Panc1 (cell line): ENCODE results near the gene FN3KRP. TPM values are rescaled to one million over a fixed set of nuclear protein-coding genes. Genes with fewer than 3 reads are reported as not detected.

Source experiments
- ATAC-seq: fragments of 200-7000 bp; cut with Tn5 transposase; 2 replicates; pipeline ENCODE4 v1.9.1; 2020; ENCODE audit warnings: mild to moderate bottlenecking, moderate library complexity
- BruUV-seq: library from RNA; stranded (reverse); fragments of 400-500 nt; replicated peaks from 2 replicates; lab custom pipeline; 2021; lab: Mats Ljungman, UMichigan
- CTCF ChIA-PET: fragments of 300-600 bp; sonication (Branson Sonifier 250); formaldehyde crosslinking; loops from one replicate; lab custom pipeline; 2022; ENCODE audit warnings: antibody characterized with exemption; lab: Charles Lee
- POLR2A ChIA-PET: fragments of 300-600 bp; sonication (Branson Sonifier 250); formaldehyde crosslinking; loops from one replicate; lab custom pipeline; 2022; ENCODE audit warnings: antibody characterized with exemption; lab: Charles Lee
- DNase-seq: peaks from one replicate; pipeline ENCODE4 v3.0.0-alpha.2; 2010; ENCODE audit warnings: low read depth, low spot score
- H3K27ac ChIP-seq: 2 replicates; pipeline ENCODE4 v1.5.1; 2011; ENCODE audit warnings: mild to moderate bottlenecking, low read length, inconsistent platforms
- H3K27me3 ChIP-seq: fragments of 200-500 bp; sonication (Bioruptor generic); 2 replicates; pipeline ENCODE4 v1.6.0; 2014; ENCODE audit warnings: low read length, inconsistent platforms; ENCODE audit not compliant: control insufficient read depth, insufficient read depth
- H3K36me3 ChIP-seq: fragments of 200-500 bp; sonication (Bioruptor generic); 2 replicates; pipeline ENCODE4 v1.5.1; 2014; ENCODE audit warnings: inconsistent platforms, mild to moderate bottlenecking, low read length, moderate library complexity; ENCODE audit not compliant: control insufficient read depth, insufficient read depth
- H3K4me1 ChIP-seq: 2 replicates; pipeline ENCODE4 v1.5.1; 2011; ENCODE audit warnings: inconsistent platforms, mild to moderate bottlenecking, low read length, moderate library complexity; ENCODE audit not compliant: control insufficient read depth, insufficient read depth
- H3K4me3 ChIP-seq, 2 experiments: 2 replicates each; pipeline ENCODE4 v1.5.1; 2011 to 2012; ENCODE audit warnings: low read depth in 2 of 2, low read length in 2 of 2, mild to moderate bottlenecking in 2 of 2, inconsistent platforms in 1 of 2, moderate library complexity in 1 of 2
- H3K9me3 ChIP-seq: fragments of 200-500 bp; sonication (Bioruptor generic); 2 replicates; pipeline ENCODE4 v1.5.1; 2014; ENCODE audit warnings: low read depth, mild to moderate bottlenecking, inconsistent platforms, low read length, moderate library complexity; ENCODE audit not compliant: control insufficient read depth, insufficient read depth
- POLR2AphosphoS5 ChIP-seq: IDR thresholded peaks from 2 replicates; pipeline ENCODE4 v1.6.1; 2012; ENCODE audit warnings: mild to moderate bottlenecking, low read depth, low read length, moderate library complexity
- SIN3A ChIP-seq: IDR thresholded peaks from 2 replicates; pipeline ENCODE4 v1.6.1; 2012; ENCODE audit warnings: low read depth, mild to moderate bottlenecking, low read length, moderate library complexity, borderline replicate concordance; ENCODE audit not compliant: insufficient read depth
- TCF7L2 ChIP-seq: IDR thresholded peaks from 2 replicates; pipeline ENCODE4 v1.6.1; 2011; ENCODE audit warnings: mild to moderate bottlenecking, low read depth, low read length, inconsistent platforms
- in situ Hi-C: cut with HindIII; loops from 2 replicates; pipeline ENCODE4 v1.10.0; 2016; ENCODE audit warnings: low sequenced_read_pairs, low pct_unique_long_range_greater_than_20kb
- intact Hi-C: fragments of 100-400 bp; cut with micrococcal nuclease; formaldehyde crosslinking; loops from one replicate; pipeline ENCODE4 v1.10.0; 2022; ENCODE audit not compliant: unreplicated experiment
- total RNA-seq: library from RNA; stranded (reverse); gene quantifications from one replicate; pipeline ENCODE4 v1.2.1, GENCODE V29; 2021; ENCODE audit not compliant: unreplicated experiment
- TF ChIP-seq, protein P1 (sequence below), 2 experiments: IDR thresholded peaks; 2 replicates each; pipeline ENCODE4 v1.6.1; 2011 to 2012; ENCODE audit warnings: low read depth in 2 of 2, control low read depth in 1 of 2, low read length in 1 of 2, mild to moderate bottlenecking in 1 of 2, moderate library complexity in 1 of 2; ENCODE audit not compliant: insufficient read depth in 1 of 2
- TF ChIP-seq, protein P2 (sequence below): fragments of 450-650 bp; IDR thresholded peaks from 2 replicates; pipeline ENCODE4 v1.5.1; 2017; ENCODE audit warnings: mild to moderate bottlenecking

The FN3KRP gene
- total RNA-seq, 1 experiment from 2014 or later = 41.0 TPM

- intact Hi-C loops = no loop called here
- BruUV-seq = no TSS peak
- ChIA-PET POLR2A (interaction anchor here (0.6 kb wide), 1 partner anchor 1133 kb away, joined by 4 read pairs; no protein-coding TSS in a partner anchor), CTCF (interaction anchor here (0.6 to 0.7 kb wide), 2 partner anchors 20 to 27 kb away, joined by 3 to 9 read pairs; no protein-coding TSS in a partner anchor)
- H3K4me1 ChIP-seq = no peaks in the 10 kb centered on the region
- H3K36me3 ChIP-seq = no peaks in the 10 kb centered on the region
- TF ChIP-seq POLR2AphosphoS5 = no peak
- TF ChIP-seq SIN3A = no peak
- ATAC-seq (no peak), DNase-seq (no peak)
- H3K4me3 ChIP-seq = no peak overlapping the region
- no peaks in the 10 kb centered on the region for H3K9me3 ChIP-seq
- no peak overlapping the region for H3K27ac ChIP-seq
- in situ Hi-C loops = no loop called here
- no peaks in the 10 kb centered on the region for H3K27me3 ChIP-seq
Observed at GRCh38 chr17:82687871-82688270, 28.6 kb upstream of the FN3KRP start.

GRCh38 chr17:82689077-82689476, 27.4 kb upstream of the FN3KRP start:
- BruUV-seq = no TSS peak
- intact Hi-C loops = no loop called here
- ATAC-seq (no peak), DNase-seq (no peak)
- TF ChIP-seq SIN3A (no peak), POLR2AphosphoS5 (no peak), TCF7L2 (no peak)
- TF ChIP-seq, protein P1, sequence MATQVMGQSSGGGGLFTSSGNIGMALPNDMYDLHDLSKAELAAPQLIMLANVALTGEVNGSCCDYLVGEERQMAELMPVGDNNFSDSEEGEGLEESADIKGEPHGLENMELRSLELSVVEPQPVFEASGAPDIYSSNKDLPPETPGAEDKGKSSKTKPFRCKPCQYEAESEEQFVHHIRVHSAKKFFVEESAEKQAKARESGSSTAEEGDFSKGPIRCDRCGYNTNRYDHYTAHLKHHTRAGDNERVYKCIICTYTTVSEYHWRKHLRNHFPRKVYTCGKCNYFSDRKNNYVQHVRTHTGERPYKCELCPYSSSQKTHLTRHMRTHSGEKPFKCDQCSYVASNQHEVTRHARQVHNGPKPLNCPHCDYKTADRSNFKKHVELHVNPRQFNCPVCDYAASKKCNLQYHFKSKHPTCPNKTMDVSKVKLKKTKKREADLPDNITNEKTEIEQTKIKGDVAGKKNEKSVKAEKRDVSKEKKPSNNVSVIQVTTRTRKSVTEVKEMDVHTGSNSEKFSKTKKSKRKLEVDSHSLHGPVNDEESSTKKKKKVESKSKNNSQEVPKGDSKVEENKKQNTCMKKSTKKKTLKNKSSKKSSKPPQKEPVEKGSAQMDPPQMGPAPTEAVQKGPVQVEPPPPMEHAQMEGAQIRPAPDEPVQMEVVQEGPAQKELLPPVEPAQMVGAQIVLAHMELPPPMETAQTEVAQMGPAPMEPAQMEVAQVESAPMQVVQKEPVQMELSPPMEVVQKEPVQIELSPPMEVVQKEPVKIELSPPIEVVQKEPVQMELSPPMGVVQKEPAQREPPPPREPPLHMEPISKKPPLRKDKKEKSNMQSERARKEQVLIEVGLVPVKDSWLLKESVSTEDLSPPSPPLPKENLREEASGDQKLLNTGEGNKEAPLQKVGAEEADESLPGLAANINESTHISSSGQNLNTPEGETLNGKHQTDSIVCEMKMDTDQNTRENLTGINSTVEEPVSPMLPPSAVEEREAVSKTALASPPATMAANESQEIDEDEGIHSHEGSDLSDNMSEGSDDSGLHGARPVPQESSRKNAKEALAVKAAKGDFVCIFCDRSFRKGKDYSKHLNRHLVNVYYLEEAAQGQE (IDR thresholded peaks at IDR 0.05; ENCODE audit: insufficient read depth in 1 of 2, low read depth in 2 of 2, low read length in 1 of 2) = no peak
- TF ChIP-seq, protein P2, sequence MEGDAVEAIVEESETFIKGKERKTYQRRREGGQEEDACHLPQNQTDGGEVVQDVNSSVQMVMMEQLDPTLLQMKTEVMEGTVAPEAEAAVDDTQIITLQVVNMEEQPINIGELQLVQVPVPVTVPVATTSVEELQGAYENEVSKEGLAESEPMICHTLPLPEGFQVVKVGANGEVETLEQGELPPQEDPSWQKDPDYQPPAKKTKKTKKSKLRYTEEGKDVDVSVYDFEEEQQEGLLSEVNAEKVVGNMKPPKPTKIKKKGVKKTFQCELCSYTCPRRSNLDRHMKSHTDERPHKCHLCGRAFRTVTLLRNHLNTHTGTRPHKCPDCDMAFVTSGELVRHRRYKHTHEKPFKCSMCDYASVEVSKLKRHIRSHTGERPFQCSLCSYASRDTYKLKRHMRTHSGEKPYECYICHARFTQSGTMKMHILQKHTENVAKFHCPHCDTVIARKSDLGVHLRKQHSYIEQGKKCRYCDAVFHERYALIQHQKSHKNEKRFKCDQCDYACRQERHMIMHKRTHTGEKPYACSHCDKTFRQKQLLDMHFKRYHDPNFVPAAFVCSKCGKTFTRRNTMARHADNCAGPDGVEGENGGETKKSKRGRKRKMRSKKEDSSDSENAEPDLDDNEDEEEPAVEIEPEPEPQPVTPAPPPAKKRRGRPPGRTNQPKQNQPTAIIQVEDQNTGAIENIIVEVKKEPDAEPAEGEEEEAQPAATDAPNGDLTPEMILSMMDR = no peak
- in situ Hi-C loops = no loop called here
- no peaks in the 10 kb centered on the region for H3K9me3 ChIP-seq
- no peaks in the 10 kb centered on the region for H3K36me3 ChIP-seq
- no peaks in the 10 kb centered on the region for H3K27me3 ChIP-seq
- no peak overlapping the region for H3K4me3 ChIP-seq
- POLR2A ChIA-PET = no interaction called here
- H3K27ac ChIP-seq = no peak overlapping the region
- no peaks in the 10 kb centered on the region for H3K4me1 ChIP-seq
- CTCF ChIA-PET = no interaction called here

DNA sequence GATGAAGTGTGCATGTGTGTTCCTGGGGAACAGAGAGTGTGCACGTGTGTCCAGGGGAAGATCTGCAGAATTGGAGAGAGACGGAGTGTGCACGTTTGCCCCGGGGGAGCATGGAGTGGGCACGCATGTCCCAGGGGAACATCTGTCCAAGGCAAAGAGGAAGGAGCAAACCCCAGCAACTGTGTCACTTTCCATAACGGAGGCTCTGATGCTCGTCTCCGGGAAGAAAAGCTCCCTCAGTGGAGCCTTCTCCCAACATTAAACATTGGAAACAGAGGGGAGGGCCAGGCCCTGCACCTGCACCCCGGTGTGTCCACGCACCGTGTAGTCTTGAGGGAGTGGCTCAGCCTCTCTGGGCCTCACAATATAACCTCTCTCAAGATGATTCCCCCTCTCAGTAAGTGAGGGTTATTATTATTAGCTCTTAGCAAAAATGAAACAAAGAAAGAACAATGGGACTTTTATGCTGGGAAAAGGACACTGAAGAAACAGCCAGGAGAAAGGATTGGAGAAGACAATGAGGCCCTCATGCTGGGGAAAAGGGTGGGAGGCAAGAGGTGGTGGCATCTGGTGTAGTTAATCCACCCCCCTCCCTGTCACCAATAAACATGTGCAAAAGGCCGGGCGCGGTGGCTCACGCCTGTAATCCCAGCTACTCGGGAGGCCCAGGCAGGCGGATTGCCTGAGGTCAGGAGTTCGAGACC, 25.6 kb upstream of the FN3KRP start:
- Histone ChIP-seq H3K27ac (no peak overlapping the region), H3K4me1 (no peaks in the 10 kb centered on the region), H3K27me3 (no peaks in the 10 kb centered on the region), H3K4me3 (no peak overlapping the region), H3K36me3 (no peaks in the 10 kb centered on the region), H3K9me3 (no peaks in the 10 kb centered on the region)
- BruUV-seq = no TSS peak
- CTCF ChIA-PET = no interaction called here
- no peak for ATAC-seq
- POLR2A ChIA-PET = no interaction called here
- DNase-seq = no peak
- in situ Hi-C loops (no loop called here), intact Hi-C loops (no loop called here)
- TF ChIP-seq POLR2AphosphoS5 (no peak), TCF7L2 (no peak), SIN3A (no peak)
- TF ChIP-seq, protein P1 (IDR thresholded peaks at IDR 0.05; ENCODE audit: insufficient read depth in 1 of 2, low read depth in 2 of 2, low read length in 1 of 2) = no peak
- TF ChIP-seq, protein P2 = no peak
